H1 (cell line): ENCODE measurements around the gene LPCAT1. TPM values are rescaled to one million over a fixed set of nuclear protein-coding genes. Genes with fewer than 3 reads are reported as not detected.

ENCODE experiments used
- CTCF ChIA-PET: fragments of 300-600 bp; sonication (Branson Sonifier 250); formaldehyde crosslinking; loops from one replicate; lab custom pipeline; 2021; ENCODE audit not compliant: partially characterized antibody; lab: Charles Lee
- POLR2A ChIA-PET: fragments of 300-600 bp; sonication (Branson Sonifier 250); formaldehyde crosslinking; loops from one replicate; lab custom pipeline; 2021; ENCODE audit warnings: inconsistent platforms; ENCODE audit not compliant: partially characterized antibody; lab: Charles Lee
- DNase-seq, 2 experiments: peaks; one replicate each; pipeline versions ENCODE4 v3.0.0 to v3.0.0-alpha.2; 2010 to 2022; ENCODE audit warnings: low spot score in 2 of 2, low read depth in 1 of 2, mixed read lengths in 1 of 2
- FAIRE-seq: peaks from 2 replicates; lab custom pipeline; 2011; peaks lifted over from hg19 to GRCh38; lab: Jason Lieb, UNC
- H2AFZ ChIP-seq: 2 replicates; pipeline ENCODE4 v1.8.1; 2012; ENCODE audit warnings: low read length, inconsistent platforms
- H2AK5ac ChIP-seq: 2 replicates; pipeline ENCODE4 v1.6.1; 2013; ENCODE audit warnings: low read depth, low read length
- H2BK120ac ChIP-seq: replicated peaks from 2 replicates; pipeline ENCODE3; 2013; ENCODE audit warnings: low read depth, low read length, inconsistent platforms
- H2BK12ac ChIP-seq: 2 replicates; pipeline ENCODE4 v1.6.1; 2013; ENCODE audit warnings: low read depth, low read length
- H2BK15ac ChIP-seq: 2 replicates; pipeline ENCODE4 v1.6.1; 2013; ENCODE audit warnings: low read length
- H2BK20ac ChIP-seq: 2 replicates; pipeline ENCODE4 v1.6.1; 2013; ENCODE audit warnings: low read length
- H2BK5ac ChIP-seq: 2 replicates; pipeline ENCODE4 v1.6.1; 2013; ENCODE audit warnings: low read depth, low read length
- H3K14ac ChIP-seq: 2 replicates; pipeline ENCODE4 v1.6.1; 2013; ENCODE audit warnings: inconsistent platforms; ENCODE audit not compliant: insufficient read length
- H3K18ac ChIP-seq: 2 replicates; pipeline ENCODE4 v1.6.1; 2013; ENCODE audit warnings: low read length; ENCODE audit errors: extremely low read depth
- H3K23ac ChIP-seq: 2 replicates; pipeline ENCODE4 v1.6.1; 2013; ENCODE audit warnings: inconsistent platforms; ENCODE audit not compliant: insufficient read length
- H3K23me2 ChIP-seq: 2 replicates; pipeline ENCODE4 v1.6.1; 2013; ENCODE audit warnings: low read depth, low read length
- H3K27ac ChIP-seq: 2 replicates; pipeline ENCODE4 v1.6.1; 2011; ENCODE audit warnings: low read depth, low read length, inconsistent platforms
- H3K27me3 ChIP-seq, 4 experiments: replicated peaks in 1 of 4; 1 replicate in 1 of 4; 2 replicates in 3 of 4; pipeline versions ENCODE4 v1.6.1 to v1.8.1; 2011 to 2013; ENCODE audit warnings: low read length in 3 of 4, mild to moderate bottlenecking in 3 of 4, inconsistent platforms in 2 of 4, mixed read lengths in 2 of 4, moderate library complexity in 1 of 4; ENCODE audit not compliant: control insufficient read depth in 3 of 4, insufficient read depth in 3 of 4; ENCODE audit errors: extremely low read depth in 1 of 4
- H3K36me3 ChIP-seq, 4 experiments: 2 replicates each; pipeline versions ENCODE4 v1.6.1 to v1.8.1; 2011 to 2013; ENCODE audit warnings: mild to moderate bottlenecking in 4 of 4, low read length in 3 of 4, moderate library complexity in 2 of 4, control low read depth in 1 of 4, inconsistent platforms in 1 of 4; ENCODE audit not compliant: insufficient read depth in 4 of 4, control insufficient read depth in 2 of 4
- H3K4ac ChIP-seq: replicated peaks from 2 replicates; pipeline ENCODE3; 2013; ENCODE audit warnings: low read length, low read depth, mixed read lengths, inconsistent platforms; ENCODE audit not compliant: insufficient read length
- H3K4me1 ChIP-seq, 4 experiments: replicated peaks in 1 of 4; 1 replicate in 1 of 4; 2 replicates in 3 of 4; pipeline versions ENCODE4 v1.6.1 to v1.8.1; 2011 to 2013; ENCODE audit warnings: low read length in 3 of 4, inconsistent platforms in 2 of 4, mixed read lengths in 1 of 4; ENCODE audit not compliant: insufficient read depth in 4 of 4, control insufficient read depth in 3 of 4
- H3K4me2 ChIP-seq, 2 experiments: 2 replicates each; pipeline versions ENCODE4 v1.6.1 to v1.8.1; 2011 to 2013; ENCODE audit warnings: low read depth in 2 of 2, low read length in 2 of 2, control low read depth in 1 of 2, inconsistent platforms in 1 of 2, mild to moderate bottlenecking in 1 of 2; ENCODE audit not compliant: insufficient read depth in 1 of 2
- H3K4me3 ChIP-seq, 4 experiments: fragments of 200-600, 300-600 bp in 1 of 4; sonication (generic), shearing (Covaris generic), sonication (Bioruptor Twin) in 1 of 4; 2 replicates each; pipeline versions ENCODE4 v1.5.1 to v1.8.1; 2011 to 2016; ENCODE audit warnings: low read length in 4 of 4, low read depth in 3 of 4, control low read depth in 2 of 4, inconsistent platforms in 2 of 4, mild to moderate bottlenecking in 2 of 4, mixed read lengths in 1 of 4, moderate library complexity in 1 of 4; ENCODE audit not compliant: insufficient read depth in 2 of 4; ENCODE audit errors: extremely low read depth in 1 of 4
- H3K56ac ChIP-seq: replicated peaks from 2 replicates; pipeline ENCODE3; 2013; ENCODE audit warnings: low read depth, mild to moderate bottlenecking, mixed read lengths, low read length, inconsistent platforms; ENCODE audit not compliant: insufficient read length
- H3K79me1 ChIP-seq: 2 replicates; pipeline ENCODE4 v1.6.1; 2013; ENCODE audit warnings: low read depth, low read length, control low read depth
- H3K79me2 ChIP-seq, 2 experiments: 2 replicates each; pipeline versions ENCODE4 v1.6.1 to v1.8.1; 2012 to 2013; ENCODE audit warnings: low read length in 2 of 2, mild to moderate bottlenecking in 2 of 2, inconsistent platforms in 1 of 2; ENCODE audit not compliant: insufficient read depth in 2 of 2, control insufficient read depth in 1 of 2
- H3K9ac ChIP-seq, 4 experiments: replicated peaks in 1 of 4; 1 replicate in 1 of 4; 2 replicates in 3 of 4; pipeline versions ENCODE4 v1.6.1 to v1.8.1; 2011 to 2013; ENCODE audit warnings: low read depth in 3 of 4, low read length in 3 of 4, control low read depth in 2 of 4, mild to moderate bottlenecking in 2 of 4, moderate library complexity in 2 of 4, inconsistent platforms in 1 of 4; ENCODE audit errors: extremely low read depth in 1 of 4
- H3K9me3 ChIP-seq, 2 experiments: 2 replicates each; pipeline versions ENCODE4 v1.6.1 to v1.8.1; 2012 to 2013; ENCODE audit warnings: mild to moderate bottlenecking in 2 of 2, moderate library complexity in 2 of 2, control low read depth in 1 of 2, inconsistent platforms in 1 of 2, low read depth in 1 of 2, low read length in 1 of 2, mixed read lengths in 1 of 2; ENCODE audit not compliant: insufficient read depth in 2 of 2
- H4K20me1 ChIP-seq, 2 experiments: replicated peaks in 1 of 2; 2 replicates each; pipeline versions ENCODE3 to v1.8.1; 2011 to 2013; ENCODE audit warnings: inconsistent platforms in 2 of 2, low read length in 2 of 2, mild to moderate bottlenecking in 1 of 2; ENCODE audit not compliant: insufficient read depth in 2 of 2, control insufficient read depth in 1 of 2
- H4K5ac ChIP-seq: 2 replicates; pipeline ENCODE4 v1.6.1; 2013; ENCODE audit warnings: low read length, low read depth, mixed read lengths, inconsistent platforms; ENCODE audit not compliant: insufficient read length
- H4K8ac ChIP-seq: 2 replicates; pipeline ENCODE4 v1.8.0; 2013; ENCODE audit warnings: mild to moderate bottlenecking, moderate library complexity, low read length, inconsistent platforms; ENCODE audit not compliant: insufficient read depth; ENCODE audit errors: extremely low read depth
- H4K91ac ChIP-seq: replicated peaks from 2 replicates; pipeline ENCODE3; 2013; ENCODE audit warnings: low read length, mixed read lengths, inconsistent platforms; ENCODE audit not compliant: insufficient read length
- BCL11A ChIP-seq, 2 experiments: IDR thresholded peaks; one replicate each; pipeline ENCODE4 v1.6.1; 2011; ENCODE audit warnings: low read depth in 2 of 2, low read length in 2 of 2, mild to moderate bottlenecking in 2 of 2
- CBX8 ChIP-seq: fragments of 300-800, 300-1000 bp; sonication (generic); IDR thresholded peaks from 2 replicates; pipeline ENCODE4 v1.7.1; 2016; ENCODE audit warnings: low read depth, low read length, borderline replicate concordance
- CHD1 ChIP-seq: IDR thresholded peaks from 2 replicates; pipeline ENCODE4 v1.6.1; 2012; ENCODE audit warnings: low read depth, low read length, improper control_type of control experiment
- GTF2F1 ChIP-seq: IDR thresholded peaks from 2 replicates; pipeline ENCODE4 v1.6.1; 2012; ENCODE audit warnings: low read depth, low read length, improper control_type of control experiment, borderline replicate concordance
- POLR2AphosphoS5 ChIP-seq: IDR thresholded peaks from 2 replicates; pipeline ENCODE4 v1.6.1; 2011; ENCODE audit warnings: low read depth, low read length
- YY1 ChIP-seq: IDR thresholded peaks from 2 replicates; pipeline ENCODE4 v1.6.1; 2011; ENCODE audit warnings: low read depth, mild to moderate bottlenecking, low read length
- WGBS, 2 experiments: shearing (Covaris generic) in 1 of 2; methylation state at CpG; one replicate each; pipeline versions ENCODE4 v1.1.6 to v1.1.7; 2013 to 2015; ENCODE audit warnings: low lambda C conversion rate in 2 of 2, mixed read lengths in 2 of 2, inconsistent platforms in 1 of 2, low coverage in 1 of 2, missing lambda C conversion rate in 1 of 2; ENCODE audit not compliant: insufficient replicate concordance in 2 of 2, insufficient coverage in 1 of 2, insufficient read length in 1 of 2; ENCODE audit errors: extremely low coverage in 1 of 2, missing lambda C conversion rate in 1 of 2; 5-methylcytosine and 5-hydroxymethylcytosine counted together
- polyA plus RNA-seq, 7 experiments: library from polyadenylated mRNA; depleted of rRNA in 3 of 7; stranded (reverse) in 5 of 7; unstranded in 2 of 7; fragments of >200 nt in 5 of 7; fragments of 200-250 nt in 2 of 7; gene quantifications; 1 replicate in 5 of 7; 2 replicates in 1 of 7; 4 replicates in 1 of 7; pipeline versions ENCODE4 v1.2.1 to v1.2.3, GENCODE V29; 2011 to 2013; ENCODE audit warnings: missing spikeins in 2 of 7, mixed read lengths in 2 of 7
- total RNA-seq: library from RNA; stranded (reverse); fragmentation: NEBNext Ultra II Directional; extraction: Animal tissue kit (Norgen Biotek cat#: 25700); gene quantifications from 2 replicates; pipeline ENCODE4 v1.2.1, GENCODE V29; 2021

Gene LPCAT1
- total and polyA plus RNA-seq, 2 of the 8 experiments (the other 6 are each of a cell fraction or from before 2014, with no cell fraction given), result 107 to 260 TPM

DNA sequence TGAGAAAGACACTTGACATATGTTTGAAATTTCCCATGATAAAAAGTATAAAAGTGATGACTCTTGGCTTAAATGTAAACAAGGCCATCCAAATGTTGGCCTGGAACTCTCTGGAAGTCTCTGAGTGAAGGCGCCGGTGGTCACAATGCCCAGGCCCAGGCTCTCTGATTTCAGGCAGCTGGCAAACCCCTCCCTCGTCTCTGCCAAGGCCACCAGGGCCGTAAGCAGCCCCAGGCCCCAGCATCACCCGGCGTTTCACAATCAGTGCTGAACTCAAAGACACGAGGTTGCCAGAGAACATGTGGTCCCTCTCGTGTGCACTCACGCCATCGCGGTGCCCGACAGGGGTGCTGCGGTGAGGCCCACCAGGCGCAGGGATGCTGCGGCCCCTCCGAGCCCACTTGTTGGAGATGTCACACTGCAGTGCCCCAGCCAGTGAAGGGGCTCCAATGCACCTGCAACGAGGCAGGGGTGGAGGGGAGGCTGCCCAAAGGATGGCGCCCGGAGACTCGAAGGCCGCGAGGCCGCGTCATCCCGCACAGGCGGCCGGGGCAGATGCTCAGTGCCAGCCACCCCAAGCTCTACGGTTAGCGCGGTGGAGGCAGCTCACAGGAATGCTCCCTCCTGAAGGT, 15.0 kb downstream of the LPCAT1 start:
- H4K5ac ChIP-seq, result no peak overlapping the region
- H3K4me2 ChIP-seq, result no peak overlapping the region
- H3K9ac ChIP-seq, result no peak overlapping the region
- H3K14ac ChIP-seq, result no peak overlapping the region
- H3K4me1 ChIP-seq, result peaks cover 7 to 55% (median 46%) of the 10 kb centered on the region in 4 experiments
- no peak overlapping the region for H2AK5ac ChIP-seq
- H3K36me3 ChIP-seq, result peaks cover 6 to 40% (median 14%) of the 10 kb centered on the region in 4 experiments
- no peak overlapping the region for H3K23ac ChIP-seq
- H2BK5ac ChIP-seq, result no peak overlapping the region; the same call in 1 of the 2 replicates
- 94% methylated on average over 23 of the region's 30 CpGs; no CpG with 5 or more reads in 1 of the 2 experiments for WGBS, 2 experiments
- no peaks in the 10 kb centered on the region for H3K27me3 ChIP-seq
- no peaks in the 10 kb centered on the region for H3K9me3 ChIP-seq
- POLR2A ChIA-PET, result interaction anchor here (0.9 to 2.3 kb wide), 4 partner anchors 9 to 15 kb away, joined by 3 to 5 read pairs (median 4); partner anchors contain the start of gene LPCAT1
- H4K91ac ChIP-seq, result no peak overlapping the region
- H3K27ac ChIP-seq, result no peak overlapping the region
- no peak for FAIRE-seq
- H3K23me2 ChIP-seq, result no peaks in the 10 kb centered on the region; the same call in 1 of the 2 replicates
- H4K20me1 ChIP-seq, result peaks cover 29 to 68% of the 10 kb centered on the region in 2 experiments
- no peak overlapping the region for H2BK15ac ChIP-seq
- peaks cover 32% of the 10 kb centered on the region for H3K79me1 ChIP-seq
- TF ChIP-seq POLR2AphosphoS5 (0 out of 2 replicates have a peak, but pooled peaks have one; percentile 19), GTF2F1 (no peak), CHD1 (no peak), YY1 (no peak), CBX8 (no peak), BCL11A (IDR thresholded peaks at IDR 0.05; ENCODE audit: low read depth in 2 of 2, low read length in 2 of 2) (no peak)
- TF ChIP-seq, all 59 proteins: peak for 1
- H4K8ac ChIP-seq, result no peak overlapping the region
- H3K79me2 ChIP-seq, result peaks cover 64 to 100% of the 10 kb centered on the region in 2 experiments
- no peak overlapping the region for H3K4ac ChIP-seq
- no peak overlapping the region for H3K56ac ChIP-seq
- H3K4me3 ChIP-seq, result no peak overlapping the region
- CTCF ChIA-PET, result interaction anchor here (2.1 kb wide), 1 partner anchor 14 kb away, joined by 4 read pairs; no protein-coding TSS in a partner anchor
- H2AFZ ChIP-seq, result no peak overlapping the region
- H2BK120ac ChIP-seq, result no peak overlapping the region
- H2BK12ac ChIP-seq, result no peak overlapping the region
- H2BK20ac ChIP-seq, result no peak overlapping the region
- DNase-seq, result no peak
- no peak overlapping the region for H3K18ac ChIP-seq
